A549 (cell line): Measurements from ENCODE around the gene YES1. TPM values are rescaled to one million over a fixed set of nuclear protein-coding genes. Genes with fewer than 3 reads are reported as not detected.
A peak's percentile ranks its signal among the peaks of the same experiment; 100 is the strongest.

Experiments used
- ATAC-seq, 2 experiments: fragments of 200-7000 bp in 1 of 2; fragments of >200 bp in 1 of 2; cut with Nextera tagmentation in 1 of 2; cut with Tn5 transposase in 1 of 2; 3 replicates each; pipeline versions ENCODE4 v1.8.0 to v1.9.1; 2018 to 2020; ENCODE audit warnings: mild to moderate bottlenecking in 1 of 2, moderate library complexity in 1 of 2
- CTCF ChIA-PET: fragments of 300-600 bp; sonication (Branson Sonifier 250); formaldehyde crosslinking; extraction: SDS; loops from one replicate; lab custom pipeline; 2021; ENCODE audit warnings: antibody characterized with exemption, inconsistent platforms; lab: Yijun Ruan, JAX
- POLR2A ChIA-PET: fragments of 350-600 bp; formaldehyde crosslinking; extraction: SDS; loops from one replicate; lab custom pipeline; 2021; ENCODE audit warnings: antibody characterized with exemption, inconsistent platforms; lab: Yijun Ruan, JAX
- DNase-seq, 2 experiments: peaks; one replicate each; pipeline versions ENCODE4 v3.0.0 to v3.0.0-alpha.2; 2011 to 2016; ENCODE audit warnings: low read depth in 1 of 2, low spot score in 1 of 2
- FAIRE-seq: peaks from 2 replicates; lab custom pipeline; 2011; peaks lifted over from hg19 to GRCh38; lab: Jason Lieb, UNC
- H3K27ac ChIP-seq, 2 experiments: fragments of >200 bp; sonication (Bioruptor Twin); formaldehyde crosslinking; 3 replicates each; pipeline ENCODE4 v1.5.1; 2016 to 2017
- H3K4me1 ChIP-seq: fragments of >200 bp; sonication (Bioruptor Twin); formaldehyde crosslinking; 3 replicates; pipeline ENCODE4 v1.6.1; 2016
- H3K4me2 ChIP-seq: fragments of >200 bp; sonication (Bioruptor Twin); formaldehyde crosslinking; 3 replicates; pipeline ENCODE4 v1.6.1; 2016
- H3K4me3 ChIP-seq: fragments of >200 bp; sonication (Bioruptor Twin); formaldehyde crosslinking; 3 replicates; pipeline ENCODE4 v1.5.1; 2016
- H3K9me3 ChIP-seq: fragments of >200 bp; sonication (Bioruptor Twin); formaldehyde crosslinking; 3 replicates; pipeline ENCODE4 v1.6.1; 2016
- ATOH8 ChIP-seq: fragments of 250-450 bp; sonication (Bioruptor Pico); IDR thresholded peaks from 2 replicates; pipeline ENCODE4 v1.5.0; 2020; ENCODE audit warnings: low read depth, mild to moderate bottlenecking, moderate library complexity
- CBX2 ChIP-seq: fragments of 200-600 bp; sonication (generic); IDR thresholded peaks from 2 replicates; pipeline ENCODE4 v1.6.1; 2016; ENCODE audit warnings: low read depth, mild to moderate bottlenecking, borderline replicate concordance
- CEBPB ChIP-seq, 2 experiments: fragments of >200 bp in 1 of 2; sonication (Bioruptor Twin) in 1 of 2; formaldehyde crosslinking in 1 of 2; IDR thresholded peaks; 2 replicates each; pipeline ENCODE4 v1.6.1; 2012 to 2016
- CHD2 ChIP-seq: fragments of 150-350 bp; IDR thresholded peaks from 2 replicates; pipeline ENCODE4 v1.6.1; 2014; ENCODE audit warnings: low read length; ENCODE audit not compliant: partially characterized antibody
- EHF ChIP-seq: fragments of 250-450 bp; sonication (Bioruptor Pico); IDR thresholded peaks from 2 replicates; pipeline ENCODE4 v1.5.0; 2020; ENCODE audit warnings: mild to moderate bottlenecking
- ESRRA ChIP-seq: fragments of 150-350 bp; IDR thresholded peaks from 2 replicates; pipeline ENCODE4 v1.6.1; 2014; ENCODE audit warnings: mild to moderate bottlenecking, low read length, borderline replicate concordance
- FOSL2 ChIP-seq, 2 experiments: fragments of 450-650 bp in 1 of 2; fragments of >200 bp in 1 of 2; sonication (Bioruptor Twin) in 1 of 2; formaldehyde crosslinking; IDR thresholded peaks; 2 replicates each; pipeline versions ENCODE4 v1.5.0 to v1.6.1; 2016 to 2020; ENCODE audit warnings: mild to moderate bottlenecking in 1 of 2, moderate library complexity in 1 of 2
- HMGXB4 ChIP-seq: fragments of 250-450 bp; sonication (Bioruptor Pico); IDR thresholded peaks from 2 replicates; pipeline ENCODE4 v1.5.0; 2021; ENCODE audit warnings: mild to moderate bottlenecking, moderate library complexity, borderline replicate concordance
- HOXA7 ChIP-seq: fragments of 250-450 bp; sonication (Bioruptor Pico); IDR thresholded peaks from 2 replicates; pipeline ENCODE4 v1.5.0; 2020; ENCODE audit warnings: mild to moderate bottlenecking, moderate library complexity
- HOXB5 ChIP-seq: fragments of 250-450 bp; sonication (Bioruptor Pico); IDR thresholded peaks from 2 replicates; pipeline ENCODE4 v1.5.0; 2020; ENCODE audit warnings: mild to moderate bottlenecking, moderate library complexity
- MYC ChIP-seq: IDR thresholded peaks from 2 replicates; pipeline ENCODE4 v1.6.1; 2012; ENCODE audit warnings: mild to moderate bottlenecking, inconsistent platforms, low read length, improper control_type of control experiment, borderline replicate concordance
- NPAS2 ChIP-seq: fragments of 250-450 bp; sonication (Bioruptor Pico); IDR thresholded peaks from 2 replicates; pipeline ENCODE4 v1.8.0; 2022; ENCODE audit warnings: mild to moderate bottlenecking, moderate library complexity, borderline replicate concordance
- NR3C1 ChIP-seq: fragments of >200 bp; sonication (Bioruptor Twin); formaldehyde crosslinking; IDR thresholded peaks from 3 replicates; pipeline ENCODE4 v1.6.1; 2017
- PBX3 ChIP-seq: IDR thresholded peaks from 2 replicates; pipeline ENCODE4 v1.6.1; 2012
- PHF8 ChIP-seq: fragments of 200-600 bp; sonication (generic); IDR thresholded peaks from 2 replicates; pipeline ENCODE4 v1.6.1; 2016; ENCODE audit warnings: low read depth, mild to moderate bottlenecking, antibody characterized with exemption, moderate library complexity, borderline replicate concordance
- POLR2A ChIP-seq: IDR thresholded peaks from 2 replicates; pipeline ENCODE4 v1.6.1; 2012; ENCODE audit warnings: mild to moderate bottlenecking, low read length
- POLR2AphosphoS2 ChIP-seq: conservative IDR thresholded peaks from 2 replicates; pipeline ENCODE4 v1.6.1; 2012; ENCODE audit warnings: low read length, improper control_type of control experiment, inconsistent platforms
- RAD21 ChIP-seq, 2 experiments: fragments of >200 bp in 1 of 2; sonication (Bioruptor Twin) in 1 of 2; formaldehyde crosslinking in 1 of 2; IDR thresholded peaks in 1 of 2; conservative IDR thresholded peaks in 1 of 2; 2 replicates in 1 of 2; 3 replicates in 1 of 2; pipeline ENCODE4 v1.6.1; 2012 to 2018; ENCODE audit warnings: inconsistent platforms in 1 of 2
- RARB ChIP-seq: fragments of 250-450 bp; sonication (Bioruptor Pico); IDR thresholded peaks from 2 replicates; pipeline ENCODE4 v1.8.0; 2021; ENCODE audit warnings: mild to moderate bottlenecking, moderate library complexity
- RCOR1 ChIP-seq: fragments of 150-350 bp; IDR thresholded peaks from 2 replicates; pipeline ENCODE4 v1.6.1; 2014; ENCODE audit warnings: antibody characterized with exemption, low read length, low read depth
- RFX5 ChIP-seq: fragments of 450-650 bp; IDR thresholded peaks from 2 replicates; pipeline ENCODE4 v1.7.1; 2014; ENCODE audit warnings: antibody characterized with exemption, mild to moderate bottlenecking, moderate library complexity
- SMC3 ChIP-seq: fragments of >200 bp; sonication (Bioruptor Twin); formaldehyde crosslinking; IDR thresholded peaks from 3 replicates; pipeline ENCODE4 v1.6.1; 2018; ENCODE audit warnings: inconsistent platforms
- SREBF2 ChIP-seq: fragments of 450-650 bp; IDR thresholded peaks from 2 replicates; pipeline ENCODE4 v1.6.1; 2014; ENCODE audit warnings: mild to moderate bottlenecking, moderate library complexity
- TP53 ChIP-seq: fragments of 250-450 bp; sonication (Bioruptor Pico); IDR thresholded peaks from 2 replicates; pipeline ENCODE4 v1.5.0; 2021; ENCODE audit warnings: mild to moderate bottlenecking, moderate library complexity
- USF2 ChIP-seq: fragments of 450-650 bp; IDR thresholded peaks from 2 replicates; pipeline ENCODE4 v1.6.1; 2014; ENCODE audit warnings: antibody characterized with exemption
- WGBS: methylation state at CpG from one replicate; pipeline ENCODE4 v1.1.6; 2017; ENCODE audit errors: missing lambda C conversion rate; 5-methylcytosine and 5-hydroxymethylcytosine counted together
- polyA plus RNA-seq, 4 experiments: library from polyadenylated mRNA; depleted of rRNA in 3 of 4; stranded (reverse); fragments of >200 nt; fragmentation: RNase III in 1 of 4; extraction: RNeasy Plus Mini Kit Qiagen cat#74134 plus additional on column Dnase treatment in 1 of 4; gene quantifications; 2 replicates in 3 of 4; 3 replicates in 1 of 4; pipeline ENCODE4 v1.2.3, GENCODE V29; 2011 to 2017
- TF ChIP-seq, protein P1 (sequence below): IDR thresholded peaks from 2 replicates; pipeline ENCODE4 v1.6.1; 2012; ENCODE audit warnings: low read depth, borderline replicate concordance
- TF ChIP-seq, protein P2 (sequence below): fragments of >200 bp; sonication (Bioruptor Twin); formaldehyde crosslinking; IDR thresholded peaks from 3 replicates; pipeline ENCODE4 v1.6.1; 2016
- TF ChIP-seq, protein P3 (sequence below): fragments of >200 bp; sonication (Bioruptor Twin); formaldehyde crosslinking; IDR thresholded peaks from 3 replicates; pipeline ENCODE4 v1.5.1; 2016
- TF ChIP-seq, protein P4 (sequence below): fragments of 150-350 bp; IDR thresholded peaks from 2 replicates; pipeline ENCODE4 v1.6.1; 2014; ENCODE audit warnings: low read depth, mild to moderate bottlenecking, low read length

The YES1 gene
- polyA plus RNA-seq, 2 of the 4 experiments (the other 2 are of a cell fraction): 22.6 to 32.1 TPM

DNA sequence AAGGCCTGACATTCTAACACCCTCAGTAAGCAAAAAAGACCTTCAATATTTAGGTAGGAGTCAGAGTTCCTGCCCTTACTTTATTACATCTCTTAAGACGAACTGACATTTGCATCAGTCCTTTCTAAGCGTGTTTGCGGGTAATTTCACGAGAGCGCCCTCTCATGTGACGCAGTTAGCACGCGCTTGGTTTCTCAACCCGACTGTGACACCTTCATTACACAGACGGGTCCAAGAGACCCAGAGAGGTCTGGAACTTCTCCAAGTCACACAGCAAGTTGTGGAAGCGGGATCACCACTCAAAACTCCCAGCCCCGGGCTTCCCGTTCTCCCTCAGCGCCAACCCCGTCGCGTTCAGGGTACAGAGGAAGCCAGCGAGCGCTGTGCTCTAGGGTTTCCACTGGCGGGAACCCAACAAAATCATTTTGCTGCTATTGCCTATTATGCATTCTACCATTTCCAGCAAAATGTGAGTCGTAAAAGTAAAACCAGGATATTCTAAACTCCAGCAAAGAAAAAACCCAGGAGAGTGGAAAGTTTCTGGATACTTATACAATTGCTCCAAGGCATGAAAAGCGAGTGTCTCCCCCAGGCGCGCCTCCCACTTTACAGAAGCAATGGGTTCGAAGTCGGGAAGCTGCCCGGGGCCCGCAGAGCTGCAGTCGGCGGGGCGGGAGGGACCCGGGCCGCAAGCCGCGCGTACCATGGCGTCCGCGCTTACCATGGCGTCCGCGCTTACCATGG lies 100.2 kb downstream of the YES1 start:
- Histone ChIP-seq H3K27ac (peak overlapping the region; percentile 92 to 93), H3K9me3 (no peaks in the 10 kb centered on the region), H3K4me2 (peak overlapping the region; percentile 99), H3K4me1 (peaks cover 8% of the 10 kb centered on the region; the same call in 1 of the 3 replicates), H3K4me3 (peak overlapping the region; percentile 80)
- ATAC-seq: peak; percentile 29 to 71
- WGBS: 0% methylated on average over 29 of the region's 42 CpGs
- no peak for FAIRE-seq
- peak; percentile 50 to 79 for DNase-seq
- ChIA-PET POLR2A (interaction anchor here (1.0 to 1.3 kb wide), 6 partner anchors 9 to 554 kb away, joined by 3 to 11 read pairs (median 4); partner anchors contain the start of gene USP14), CTCF (interaction anchor here (0.8 to 2.2 kb wide), 12 partner anchors 9 to 127 kb away, joined by 3 to 9 read pairs (median 5); no protein-coding TSS in a partner anchor)
- TF ChIP-seq HOXA7 (CRISPR knock-in tag) (no peak), TP53 (no peak), FOSL2 (IDR thresholded peaks at IDR 0.05) (no peak), FOSL2 (CRISPR knock-in tag; IDR thresholded peaks at IDR 0.05) (no peak), SREBF2 (no peak), ESRRA (no peak), RAD21 (conservative IDR thresholded peaks at IDR 0.05 in 1 of 2, IDR thresholded peaks at IDR 0.05 in 1 of 2) (no peak), MYC (no peak), HMGXB4 (CRISPR knock-in tag) (no peak), CBX2 (no peak), POLR2A (no peak), PBX3 (no peak), ATOH8 (CRISPR knock-in tag) (no peak), CHD2 (no peak), CEBPB (IDR thresholded peaks at IDR 0.05) (peak in 1 of 2 experiments; percentile 57; a peak in 2 of 4 replicates), HOXB5 (no peak), NPAS2 (no peak), NR3C1 (no peak), PHF8 (0 out of 2 replicates have a peak, but pooled peaks have one; percentile 32), EHF (CRISPR knock-in tag) (no peak), RFX5 (no peak), POLR2AphosphoS2 (no peak), USF2 (peak; percentile 38; the same call in 1 of the 2 replicates), RARB (CRISPR knock-in tag) (no peak), SMC3 (0 out of 3 replicates have a peak, but pooled peaks have one; percentile 8), RCOR1 (no peak)
- TF ChIP-seq, protein P1, sequence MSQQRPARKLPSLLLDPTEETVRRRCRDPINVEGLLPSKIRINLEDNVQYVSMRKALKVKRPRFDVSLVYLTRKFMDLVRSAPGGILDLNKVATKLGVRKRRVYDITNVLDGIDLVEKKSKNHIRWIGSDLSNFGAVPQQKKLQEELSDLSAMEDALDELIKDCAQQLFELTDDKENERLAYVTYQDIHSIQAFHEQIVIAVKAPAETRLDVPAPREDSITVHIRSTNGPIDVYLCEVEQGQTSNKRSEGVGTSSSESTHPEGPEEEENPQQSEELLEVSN: peak; percentile 34; the same call in 1 of the 2 replicates
- TF ChIP-seq, protein P2, sequence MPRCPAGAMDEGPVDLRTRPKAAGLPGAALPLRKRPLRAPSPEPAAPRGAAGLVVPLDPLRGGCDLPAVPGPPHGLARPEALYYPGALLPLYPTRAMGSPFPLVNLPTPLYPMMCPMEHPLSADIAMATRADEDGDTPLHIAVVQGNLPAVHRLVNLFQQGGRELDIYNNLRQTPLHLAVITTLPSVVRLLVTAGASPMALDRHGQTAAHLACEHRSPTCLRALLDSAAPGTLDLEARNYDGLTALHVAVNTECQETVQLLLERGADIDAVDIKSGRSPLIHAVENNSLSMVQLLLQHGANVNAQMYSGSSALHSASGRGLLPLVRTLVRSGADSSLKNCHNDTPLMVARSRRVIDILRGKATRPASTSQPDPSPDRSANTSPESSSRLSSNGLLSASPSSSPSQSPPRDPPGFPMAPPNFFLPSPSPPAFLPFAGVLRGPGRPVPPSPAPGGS: no peak
- TF ChIP-seq, protein P3, sequence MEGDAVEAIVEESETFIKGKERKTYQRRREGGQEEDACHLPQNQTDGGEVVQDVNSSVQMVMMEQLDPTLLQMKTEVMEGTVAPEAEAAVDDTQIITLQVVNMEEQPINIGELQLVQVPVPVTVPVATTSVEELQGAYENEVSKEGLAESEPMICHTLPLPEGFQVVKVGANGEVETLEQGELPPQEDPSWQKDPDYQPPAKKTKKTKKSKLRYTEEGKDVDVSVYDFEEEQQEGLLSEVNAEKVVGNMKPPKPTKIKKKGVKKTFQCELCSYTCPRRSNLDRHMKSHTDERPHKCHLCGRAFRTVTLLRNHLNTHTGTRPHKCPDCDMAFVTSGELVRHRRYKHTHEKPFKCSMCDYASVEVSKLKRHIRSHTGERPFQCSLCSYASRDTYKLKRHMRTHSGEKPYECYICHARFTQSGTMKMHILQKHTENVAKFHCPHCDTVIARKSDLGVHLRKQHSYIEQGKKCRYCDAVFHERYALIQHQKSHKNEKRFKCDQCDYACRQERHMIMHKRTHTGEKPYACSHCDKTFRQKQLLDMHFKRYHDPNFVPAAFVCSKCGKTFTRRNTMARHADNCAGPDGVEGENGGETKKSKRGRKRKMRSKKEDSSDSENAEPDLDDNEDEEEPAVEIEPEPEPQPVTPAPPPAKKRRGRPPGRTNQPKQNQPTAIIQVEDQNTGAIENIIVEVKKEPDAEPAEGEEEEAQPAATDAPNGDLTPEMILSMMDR: peak; percentile 29
- TF ChIP-seq, protein P4, sequence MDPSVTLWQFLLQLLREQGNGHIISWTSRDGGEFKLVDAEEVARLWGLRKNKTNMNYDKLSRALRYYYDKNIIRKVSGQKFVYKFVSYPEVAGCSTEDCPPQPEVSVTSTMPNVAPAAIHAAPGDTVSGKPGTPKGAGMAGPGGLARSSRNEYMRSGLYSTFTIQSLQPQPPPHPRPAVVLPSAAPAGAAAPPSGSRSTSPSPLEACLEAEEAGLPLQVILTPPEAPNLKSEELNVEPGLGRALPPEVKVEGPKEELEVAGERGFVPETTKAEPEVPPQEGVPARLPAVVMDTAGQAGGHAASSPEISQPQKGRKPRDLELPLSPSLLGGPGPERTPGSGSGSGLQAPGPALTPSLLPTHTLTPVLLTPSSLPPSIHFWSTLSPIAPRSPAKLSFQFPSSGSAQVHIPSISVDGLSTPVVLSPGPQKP: no peak
